AG04450 (cell line): ENCODE results near the gene INPP5B. TPM values are rescaled to one million over a fixed set of nuclear protein-coding genes. Genes with fewer than 3 reads are reported as not detected.

Experiments
- CTCF ChIA-PET: fragments of 300-600, 350-600 bp; formaldehyde crosslinking; extraction: SDS; loops from one replicate; lab custom pipeline; 2022; ENCODE audit warnings: antibody characterized with exemption, inconsistent platforms; lab: Charles Lee
- POLR2A ChIA-PET: fragments of 350-600 bp; formaldehyde crosslinking; extraction: SDS; loops from one replicate; lab custom pipeline; 2021; ENCODE audit warnings: antibody characterized with exemption, inconsistent platforms; lab: Yijun Ruan, JAX
- DNase-seq: peaks from one replicate; pipeline ENCODE4 v3.0.0-alpha.2; 2011; ENCODE audit warnings: low read depth, low spot score
- H3K27ac ChIP-seq: one replicate; pipeline ENCODE4 v1.5.1; 2012; ENCODE audit warnings: low read depth, low read length, control low read depth
- H3K27me3 ChIP-seq: one replicate; pipeline ENCODE4 v1.6.0; 2012; ENCODE audit warnings: low read length; ENCODE audit not compliant: control insufficient read depth, insufficient read depth
- H3K4me3 ChIP-seq: 2 replicates; pipeline ENCODE4 v1.5.1; 2011; ENCODE audit warnings: mild to moderate bottlenecking, low read depth, low read length, control low read depth
- H3K9me3 ChIP-seq: 2 replicates; pipeline ENCODE4 v1.5.1; 2012; ENCODE audit warnings: low read length; ENCODE audit not compliant: control insufficient read depth, insufficient read depth
- CTCF ChIP-seq: IDR thresholded peaks from 2 replicates; pipeline ENCODE4 v1.5.1; 2011; ENCODE audit warnings: low read depth, low read length, control low read depth, inconsistent platforms
- polyA plus RNA-seq: library from polyadenylated mRNA; depleted of rRNA; stranded (reverse); fragments of >200 nt; gene quantifications from 2 replicates; pipeline ENCODE4 v1.2.3, GENCODE V29; 2011; rRNA removed
- small RNA-seq: library from RNA; depleted of rRNA; stranded (forward); fragments of <200 nt; gene quantifications from one replicate; pipeline ENCODE3, GENCODE V24; 2012; ENCODE audit warnings: low read depth; ENCODE audit not compliant: insufficient read length

The INPP5B gene
- polyA plus RNA-seq, 1 experiment = 21.9 TPM

- no peak for DNase-seq
- Histone ChIP-seq H3K27me3 (no peaks in the 10 kb centered on the region), H3K9me3 (no peaks in the 10 kb centered on the region), H3K27ac (no peak overlapping the region), H3K4me3 (no peak overlapping the region)
- CTCF ChIA-PET = interaction anchor here (1.3 kb wide), 1 partner anchor 12 kb away, joined by 5 read pairs; no protein-coding TSS in a partner anchor
- no peak for TF ChIP-seq CTCF
- POLR2A ChIA-PET = no interaction called here
These were observed 132.6 kb downstream of the INPP5B start for GRCh38 chr1:37814252-37814651.

GRCh38 chr1:37813529-37814145, 133.2 kb downstream of the INPP5B start:
- no peak for TF ChIP-seq CTCF
- ChIA-PET POLR2A (no interaction called here), CTCF (interaction anchor here (1.3 to 1.8 kb wide), 2 partner anchors 9 to 12 kb away, joined by 4 to 5 read pairs; no protein-coding TSS in a partner anchor)
- Histone ChIP-seq H3K4me3 (no peak overlapping the region), H3K9me3 (no peaks in the 10 kb centered on the region), H3K27ac (no peak overlapping the region), H3K27me3 (no peaks in the 10 kb centered on the region)
- DNase-seq = no peak

- Histone ChIP-seq H3K4me3 (no peak overlapping the region), H3K27me3 (no peaks in the 10 kb centered on the region), H3K9me3 (no peaks in the 10 kb centered on the region), H3K27ac (no peak overlapping the region)
- peak; percentile 88 for TF ChIP-seq CTCF
- POLR2A ChIA-PET = no interaction called here
- no peak for DNase-seq
- CTCF ChIA-PET = interaction anchor here (0.5 to 1.7 kb wide), 6 partner anchors 9 to 119 kb away, joined by 3 to 7 read pairs (median 6); no protein-coding TSS in a partner anchor
These were observed 135.7 kb downstream of the INPP5B start for GRCh38 chr1:37811027-37811655.

Small RNAs within 50 kb of the gene (small RNA-seq; reads per million reads assigned to genes)
- gene RF00017 = not detected
- gene RF00092 = not detected
- gene RNU6-510P = not detected
- gene RNU6-584P = not detected

Other genes with a start within 250 kb of the INPP5B start
- gene EPHA10, start 181.9 kb downstream of the INPP5B start, polyA plus RNA-seq = not detected in 2 replicates
- 0.32 and 0.65 TPM in 2 replicates for gene MANEAL, start 153.2 kb downstream of the INPP5B start, polyA plus RNA-seq
- gene C1orf122, start 139.3 kb downstream of the INPP5B start, polyA plus RNA-seq = 26.0 and 30.3 TPM in 2 replicates
- gene YRDC, start 138.8 kb downstream of the INPP5B start, polyA plus RNA-seq = 15.2 and 15.6 TPM in 2 replicates
- 6.8 and 8.6 TPM in 2 replicates for gene MTF1, start 87.5 kb downstream of the INPP5B start, polyA plus RNA-seq
- gene SF3A3, start 43.0 kb upstream of the INPP5B start, polyA plus RNA-seq = 60.0 and 76.1 TPM in 2 replicates
- 10.0 and 13.5 TPM in 2 replicates for gene FHL3, start 58.5 kb upstream of the INPP5B start, polyA plus RNA-seq
- gene UTP11, start 65.7 kb upstream of the INPP5B start, polyA plus RNA-seq = 32.9 and 43.8 TPM in 2 replicates
- gene POU3F1, start 99.7 kb upstream of the INPP5B start, polyA plus RNA-seq = not detected in 2 replicates